ENCODE data around the gene GAS1.

GRCh38 chr9:86907346-86907745 lies 40.0 kb downstream of the GAS1 start:
- TF ChIP-seq EP300 (IDR thresholded peaks at IDR 0.05) (no peak), CTCF (IDR thresholded peaks at IDR 0.05) (no peak)

Data from tibial nerve (tissue), 4 donors.